HG03039 (cell line): ENCODE measurements around the gene ALDH3A2.

Experiments used
- ATAC-seq: cut with Tn5 transposase; IDR thresholded peaks from one replicate; pipeline ENCODE4 v1.9.1; 2021; ENCODE audit warnings: mild to moderate bottlenecking, moderate library complexity; ENCODE audit not compliant: unreplicated experiment

The ALDH3A2 gene

DNA sequence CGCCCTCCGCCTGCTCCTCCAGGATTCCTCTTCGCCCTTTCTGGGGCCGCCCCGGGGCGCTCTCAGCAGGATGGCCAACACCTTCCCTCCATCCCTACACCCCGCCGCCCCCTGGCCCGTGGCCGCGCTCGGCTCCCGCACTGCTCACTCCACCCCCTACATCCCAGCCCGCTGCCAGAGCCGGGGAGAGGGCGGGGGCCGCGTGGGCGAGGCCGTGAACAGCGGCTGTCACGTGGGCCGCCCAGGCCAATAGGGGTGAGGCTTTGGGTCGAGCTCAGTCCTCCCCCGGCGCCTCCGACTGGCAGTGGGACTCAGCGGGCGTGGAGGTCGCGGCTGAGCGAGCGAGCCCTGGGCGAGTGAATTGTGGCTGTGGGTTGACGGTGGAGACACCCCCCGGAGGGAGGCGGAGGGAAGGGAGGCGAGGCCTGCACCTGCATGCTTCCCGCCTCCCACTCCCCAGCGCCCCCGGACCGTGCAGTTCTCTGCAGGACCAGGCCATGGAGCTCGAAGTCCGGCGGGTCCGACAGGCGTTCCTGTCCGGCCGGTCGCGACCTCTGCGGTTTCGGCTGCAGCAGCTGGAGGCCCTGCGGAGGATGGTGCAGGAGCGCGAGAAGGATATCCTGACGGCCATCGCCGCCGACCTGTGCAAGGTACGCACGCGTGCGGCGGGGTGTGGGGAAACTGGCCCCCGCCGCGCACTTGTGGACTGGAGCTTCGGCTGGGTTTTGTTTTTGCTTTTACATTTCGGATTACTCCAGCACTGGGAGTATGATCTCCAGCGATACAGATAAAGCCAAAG, at the start of gene ALDH3A2:
TSS of gene ALDH3A2 (plus strand) at position 277 of the 799 bp plus-strand sequence. CDS start at position 498, 221 bp downstream.
- ATAC-seq: peak; percentile 85

DNA sequence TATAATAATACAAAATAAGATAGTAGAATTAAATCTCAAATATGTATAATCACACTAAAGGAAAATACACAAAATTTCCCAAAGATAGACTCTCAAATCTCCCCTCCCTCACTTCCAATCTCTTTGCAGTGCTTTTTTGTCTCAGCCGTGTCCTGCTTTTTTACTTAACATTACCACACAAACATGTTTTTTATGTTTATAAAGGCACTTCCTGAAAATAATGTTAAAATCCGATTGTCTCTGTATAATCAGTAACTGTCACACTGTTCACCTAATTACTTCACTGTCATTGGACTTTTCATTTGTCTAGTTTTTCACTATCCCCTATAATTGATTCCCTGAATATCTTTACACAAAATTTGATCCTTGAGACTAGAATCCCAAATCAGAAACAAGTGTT, 38.2 kb upstream of the ALDH3A2 start:
- ATAC-seq: no peak

DNA sequence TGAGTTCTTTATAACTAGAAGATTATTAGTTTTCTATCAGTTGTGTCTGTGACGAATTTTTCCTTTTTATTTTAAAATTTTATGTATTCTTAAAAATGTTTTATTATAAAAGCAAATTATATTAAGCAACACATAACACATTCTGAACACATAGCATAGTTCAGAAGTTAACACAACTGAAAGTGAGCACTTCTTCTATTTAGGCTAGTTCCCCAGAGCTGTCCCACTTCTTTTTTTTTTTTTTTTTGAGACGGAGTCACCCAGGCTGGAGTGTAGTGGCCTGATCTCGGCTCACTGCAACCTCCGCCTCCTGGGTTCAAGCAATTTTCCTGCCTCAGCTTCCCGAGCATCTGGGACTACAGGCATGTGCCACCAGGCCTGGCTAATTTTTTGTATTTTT, 37.7 kb upstream of the ALDH3A2 start:
- no peak for ATAC-seq

DNA sequence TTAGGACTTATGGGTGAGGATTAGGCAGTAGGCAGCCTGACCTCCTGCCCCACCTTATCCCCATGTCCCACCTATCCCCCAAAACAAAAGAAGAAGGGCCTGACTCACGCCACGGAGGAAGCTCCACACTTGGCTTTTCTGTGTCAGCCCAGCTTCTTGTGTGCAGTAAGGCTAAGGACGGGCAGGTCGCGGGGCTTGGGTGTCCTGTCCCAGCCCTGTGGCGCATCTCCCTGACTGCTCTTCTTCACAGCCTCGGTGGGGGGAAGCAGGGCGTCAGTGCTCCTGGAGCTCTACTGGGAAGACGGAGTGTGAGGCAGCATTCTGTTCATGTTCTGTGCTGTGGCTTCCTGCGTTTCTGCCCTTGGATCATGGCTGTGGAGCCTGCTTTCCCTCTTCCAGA, 34.6 kb upstream of the ALDH3A2 start:
- no peak for ATAC-seq

DNA sequence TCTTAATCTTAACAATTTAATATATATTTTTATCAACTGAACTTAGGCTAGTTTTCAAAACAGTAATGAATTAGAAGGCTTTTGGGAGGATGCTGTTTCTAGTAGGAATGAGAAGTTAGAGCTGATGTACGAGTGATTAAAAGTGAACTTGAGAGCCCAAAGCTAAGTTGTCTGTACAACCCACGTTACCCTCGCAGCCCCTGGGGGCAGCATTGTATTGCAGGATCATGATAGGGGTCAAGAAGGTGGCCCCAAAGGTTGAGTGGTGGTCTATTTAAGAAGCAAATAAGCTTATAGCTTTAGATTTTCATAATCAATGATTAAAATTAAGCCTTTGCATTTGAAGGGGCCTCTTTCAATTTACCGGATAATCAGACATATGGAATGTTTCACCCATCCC, 33.7 kb upstream of the ALDH3A2 start:
- no peak for ATAC-seq

DNA sequence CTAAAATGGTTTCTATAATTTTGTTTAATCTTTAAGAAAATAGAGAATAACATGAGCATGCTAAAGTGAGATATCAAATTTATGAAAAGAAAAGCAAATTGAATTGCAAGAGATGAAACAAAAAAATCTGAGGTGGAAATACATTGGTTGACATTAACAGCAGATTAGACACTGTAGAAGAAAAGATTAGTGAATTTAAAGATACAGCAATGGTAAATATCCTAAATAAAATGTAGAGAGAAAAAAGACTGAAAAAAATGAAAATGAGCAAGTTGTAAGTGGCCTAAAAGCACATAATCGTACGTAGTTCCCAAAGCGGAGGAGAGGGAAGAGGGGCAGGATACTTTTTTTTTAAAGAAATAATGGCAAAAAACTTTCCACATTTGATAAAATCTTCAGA, 30.5 kb upstream of the ALDH3A2 start:
- ATAC-seq: no peak

DNA sequence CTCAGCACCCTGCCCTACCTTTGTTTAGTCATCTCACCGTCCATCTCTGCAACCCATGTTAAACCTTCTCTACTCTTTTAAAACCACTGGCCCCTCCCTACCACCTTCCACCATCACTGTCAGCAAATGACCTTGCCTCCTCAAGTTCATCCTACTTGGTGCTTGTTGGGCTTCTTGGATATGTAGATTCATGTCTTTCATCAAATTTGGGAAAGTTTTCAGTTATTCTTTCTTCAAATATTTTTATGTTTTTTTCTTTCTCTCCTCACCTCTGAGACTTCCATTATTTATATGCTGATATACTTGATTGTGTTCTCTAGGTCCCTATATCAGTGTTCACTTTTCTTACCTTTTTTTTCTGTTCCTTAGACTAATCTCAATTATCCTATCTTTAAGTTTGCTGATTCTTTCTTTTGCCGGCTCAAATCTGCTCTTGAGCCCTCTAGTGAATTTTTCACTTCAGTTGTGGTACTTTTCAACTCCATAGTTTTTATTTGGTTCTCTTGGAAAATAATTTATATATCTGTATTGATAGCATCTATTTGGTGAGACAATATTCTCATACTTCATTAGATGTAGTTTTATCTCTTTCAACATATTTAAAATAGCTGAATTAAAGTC, 28.7 kb upstream of the ALDH3A2 start:
- no peak for ATAC-seq

DNA sequence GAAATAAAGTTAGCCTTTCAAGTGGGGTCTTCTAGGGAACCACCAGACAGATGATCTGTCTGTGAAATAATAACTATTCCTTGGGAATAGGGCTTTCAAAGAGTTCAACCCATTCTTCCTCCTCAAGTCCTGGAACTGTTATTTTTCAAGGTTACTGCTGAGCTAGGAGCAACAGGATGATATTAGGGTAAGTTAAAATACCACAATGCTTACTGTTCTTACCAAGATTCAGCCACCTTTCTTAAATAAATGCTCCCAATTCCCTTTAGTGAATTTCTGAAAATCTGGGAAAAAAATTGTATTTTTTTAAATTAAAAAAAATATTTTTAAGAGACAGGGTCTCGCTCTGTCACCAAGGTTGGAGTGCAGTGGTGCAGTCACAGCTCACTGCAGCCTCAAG, 26.9 kb upstream of the ALDH3A2 start:
- no peak for ATAC-seq

DNA sequence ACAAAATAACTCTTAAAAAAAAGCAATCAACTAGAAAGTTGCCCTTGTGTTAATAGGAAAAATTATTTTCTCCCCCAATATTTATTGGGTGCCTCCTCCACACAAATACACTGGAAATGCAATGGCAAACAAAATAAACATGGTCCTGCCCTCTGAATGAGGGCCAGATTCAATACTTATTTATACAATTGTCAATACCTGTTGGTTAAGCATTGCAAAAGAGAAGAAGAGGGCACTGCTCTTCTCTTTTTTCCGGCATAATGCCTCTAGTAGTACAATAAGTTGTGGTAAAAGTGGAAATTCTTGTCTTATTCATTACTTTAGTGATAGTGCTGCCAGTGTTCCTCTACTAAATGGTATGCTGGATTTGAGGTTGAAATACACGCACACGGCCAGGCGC, 22.5 kb upstream of the ALDH3A2 start:
- no peak for ATAC-seq

DNA sequence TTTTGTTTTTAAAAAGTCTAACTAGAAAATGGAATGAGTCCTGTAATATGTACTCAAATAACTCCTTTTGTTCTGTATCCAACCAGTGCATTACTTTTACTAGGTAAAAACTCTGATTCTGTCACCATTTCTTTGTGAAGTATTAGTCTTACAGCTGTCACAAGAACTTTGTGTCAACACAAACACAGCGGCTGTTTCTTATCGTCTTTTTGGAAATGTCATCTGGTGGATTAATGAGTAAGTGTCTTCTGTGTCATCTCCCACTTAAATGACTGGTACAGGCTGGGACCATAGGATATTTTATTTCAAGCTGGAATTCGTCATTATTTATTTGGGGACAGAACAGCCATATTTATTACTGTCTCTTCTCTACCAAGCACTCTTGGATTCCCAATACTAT, 19.1 kb upstream of the ALDH3A2 start:
- ATAC-seq: no peak

DNA sequence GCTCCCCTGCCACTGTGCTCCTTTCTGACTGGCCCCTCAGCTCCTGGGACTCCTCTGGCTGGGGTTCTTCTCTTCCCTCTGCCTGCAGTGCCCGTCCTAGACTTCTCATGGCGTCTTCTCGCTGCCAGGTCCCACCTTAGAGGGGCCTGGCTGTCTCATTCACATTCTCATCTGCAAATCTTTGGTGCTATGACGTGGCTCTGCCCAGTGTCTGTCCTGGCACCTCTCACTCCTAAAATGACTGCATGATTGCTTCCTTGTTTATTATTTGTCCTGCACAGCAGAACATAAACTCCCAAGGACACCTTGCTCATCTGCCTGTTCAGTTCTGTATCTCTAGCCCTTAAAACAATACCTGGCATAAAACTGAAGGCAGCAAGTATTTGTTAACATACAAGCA, 18.5 kb upstream of the ALDH3A2 start:
- no peak for ATAC-seq

DNA sequence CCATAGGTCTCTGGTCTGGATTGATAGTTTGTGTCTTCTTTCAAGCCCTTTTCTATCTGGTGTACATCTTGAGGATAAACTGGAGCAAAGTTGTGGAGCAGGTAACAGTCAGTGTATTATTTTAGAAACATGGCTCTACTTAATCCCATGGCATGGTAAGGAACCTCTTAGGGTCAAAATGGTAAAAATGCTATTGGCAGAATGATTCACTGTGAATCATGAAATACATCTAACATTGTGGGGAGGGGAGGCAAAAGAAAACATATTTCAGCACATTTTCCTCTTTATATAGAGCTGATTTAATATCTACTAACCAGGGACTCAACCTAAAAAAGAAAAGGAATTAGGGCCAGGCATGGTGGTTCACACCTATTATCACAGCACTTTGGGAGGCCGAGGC, 17.9 kb upstream of the ALDH3A2 start:
- ATAC-seq: no peak

DNA sequence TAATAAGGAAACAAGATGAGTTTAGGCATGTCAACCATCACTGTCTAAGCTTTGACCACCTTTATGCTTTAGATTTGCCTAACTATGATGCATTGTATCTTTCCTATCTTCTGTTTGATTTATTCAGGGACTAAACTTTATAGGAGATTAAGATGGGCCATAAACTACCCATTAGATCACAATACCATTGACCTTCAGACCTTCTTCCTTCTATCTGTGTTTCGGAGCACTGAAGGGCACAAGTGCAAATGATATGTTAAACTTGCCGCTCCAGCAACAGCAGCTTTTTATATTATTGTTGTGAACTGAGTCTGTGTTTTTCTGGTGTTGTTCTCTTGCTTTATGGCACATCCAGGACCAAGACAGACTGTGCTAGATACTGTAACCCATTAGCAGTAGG, 16.6 kb upstream of the ALDH3A2 start:
- no peak for ATAC-seq

DNA sequence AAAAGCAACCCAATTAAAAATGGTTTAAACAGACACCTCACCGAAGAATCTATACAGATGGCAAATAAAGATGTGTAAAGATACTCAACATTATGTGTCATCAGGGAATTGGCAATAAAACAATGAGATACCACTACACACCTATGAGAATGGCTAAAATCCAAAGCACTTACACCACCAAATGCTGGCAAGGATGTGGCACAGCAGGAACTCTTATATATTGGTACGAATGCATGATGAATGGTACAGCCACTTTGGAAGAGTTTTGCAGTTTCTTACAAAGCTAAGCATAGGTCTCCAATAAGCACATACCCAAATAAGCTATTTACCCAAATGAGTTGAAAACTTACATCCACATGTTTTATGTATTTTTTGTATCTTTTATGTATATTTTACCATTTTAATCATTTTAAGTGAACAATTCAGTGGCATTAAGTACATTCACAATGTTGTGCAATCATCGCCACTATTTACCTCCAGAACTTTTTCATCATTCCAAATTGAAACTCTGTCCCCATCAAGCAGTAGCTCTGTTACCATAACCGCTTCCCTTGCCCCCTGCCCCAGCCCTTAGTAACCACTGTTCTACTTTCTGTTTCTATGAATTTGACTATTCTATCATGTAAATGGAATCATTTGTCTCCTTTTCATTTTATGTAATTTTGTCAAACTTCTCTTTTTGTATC, 6.7 kb upstream of the ALDH3A2 start:
- ATAC-seq: no peak

DNA sequence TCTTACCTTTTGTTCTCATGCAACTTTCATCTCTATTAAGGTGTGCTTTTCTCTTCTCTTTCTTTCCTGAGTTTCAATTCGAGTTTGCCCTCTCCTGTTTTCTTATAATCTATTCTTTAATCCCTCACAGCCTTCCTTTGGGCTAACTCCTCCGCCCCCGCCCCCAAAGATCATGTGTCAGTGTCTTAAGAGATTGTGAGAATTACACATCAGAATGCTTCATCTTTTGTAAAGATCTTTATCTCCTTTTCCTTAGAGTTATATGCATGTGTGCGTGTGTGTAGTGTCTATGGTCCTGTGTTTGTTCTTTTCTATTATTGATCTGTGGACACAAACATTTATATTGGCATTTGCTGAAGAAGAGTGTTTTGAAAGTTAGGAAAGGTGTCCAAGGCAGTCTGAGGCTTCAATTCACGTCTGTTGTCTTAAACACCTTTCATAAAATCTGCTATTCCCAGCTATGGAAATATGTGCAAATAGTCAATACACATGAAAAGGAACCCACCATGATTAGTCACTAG, 6.1 kb upstream of the ALDH3A2 start:
- ATAC-seq: no peak

DNA sequence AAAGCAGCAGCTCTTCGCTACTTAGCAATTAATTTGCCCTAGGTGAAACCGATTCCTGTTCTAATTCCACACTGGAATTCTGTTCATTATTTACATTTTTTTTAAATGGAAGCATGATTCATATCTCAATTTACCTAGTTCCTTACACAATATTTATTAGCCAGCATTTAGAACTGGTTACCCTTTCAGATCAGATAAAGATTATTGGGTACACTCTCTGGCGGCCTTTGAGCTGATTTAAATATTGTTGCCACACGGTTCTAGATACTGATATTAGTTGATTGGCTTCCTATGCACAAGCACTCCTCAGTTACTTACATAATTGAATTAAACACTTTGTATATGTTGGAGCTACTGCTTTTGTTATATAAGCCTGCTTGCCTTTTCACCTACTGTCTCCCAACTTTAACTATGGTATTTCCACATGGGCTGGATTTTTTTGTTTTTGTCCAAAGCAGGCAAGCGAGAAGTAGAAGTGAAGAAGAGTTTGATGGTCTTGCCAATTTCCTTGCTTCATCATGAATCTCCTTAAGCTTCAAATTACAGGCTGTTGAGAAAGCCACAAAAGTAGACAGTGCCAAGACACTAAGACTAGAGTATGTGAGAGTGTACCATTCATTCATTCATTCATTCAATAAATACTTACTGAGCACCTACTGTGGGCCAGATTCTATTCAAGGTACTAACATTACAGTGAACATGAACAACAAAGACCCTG, 3.9 kb upstream of the ALDH3A2 start:
- ATAC-seq: no peak

DNA sequence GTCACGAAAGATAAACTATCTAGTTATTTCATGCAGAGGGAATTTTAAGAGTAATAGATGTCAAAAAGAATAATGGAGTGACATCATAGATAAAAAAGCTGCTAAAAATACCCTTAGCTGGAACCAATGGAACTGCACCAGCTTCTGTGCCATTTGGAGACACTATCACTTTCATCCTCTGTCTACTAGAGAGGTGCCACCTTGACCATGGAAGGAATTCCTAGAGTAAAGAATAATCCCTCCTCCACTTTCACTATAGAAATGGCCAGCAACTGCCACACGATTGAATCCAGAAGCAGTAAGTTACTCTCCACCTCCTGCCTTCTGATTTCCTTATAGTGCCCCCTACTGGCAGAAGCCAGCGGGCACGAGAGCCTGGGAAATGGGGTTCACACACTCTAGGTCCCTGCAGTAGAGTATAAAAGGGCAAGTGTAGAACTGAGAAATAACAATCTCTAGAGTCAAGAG, 2.8 kb upstream of the ALDH3A2 start:
- no peak for ATAC-seq

DNA sequence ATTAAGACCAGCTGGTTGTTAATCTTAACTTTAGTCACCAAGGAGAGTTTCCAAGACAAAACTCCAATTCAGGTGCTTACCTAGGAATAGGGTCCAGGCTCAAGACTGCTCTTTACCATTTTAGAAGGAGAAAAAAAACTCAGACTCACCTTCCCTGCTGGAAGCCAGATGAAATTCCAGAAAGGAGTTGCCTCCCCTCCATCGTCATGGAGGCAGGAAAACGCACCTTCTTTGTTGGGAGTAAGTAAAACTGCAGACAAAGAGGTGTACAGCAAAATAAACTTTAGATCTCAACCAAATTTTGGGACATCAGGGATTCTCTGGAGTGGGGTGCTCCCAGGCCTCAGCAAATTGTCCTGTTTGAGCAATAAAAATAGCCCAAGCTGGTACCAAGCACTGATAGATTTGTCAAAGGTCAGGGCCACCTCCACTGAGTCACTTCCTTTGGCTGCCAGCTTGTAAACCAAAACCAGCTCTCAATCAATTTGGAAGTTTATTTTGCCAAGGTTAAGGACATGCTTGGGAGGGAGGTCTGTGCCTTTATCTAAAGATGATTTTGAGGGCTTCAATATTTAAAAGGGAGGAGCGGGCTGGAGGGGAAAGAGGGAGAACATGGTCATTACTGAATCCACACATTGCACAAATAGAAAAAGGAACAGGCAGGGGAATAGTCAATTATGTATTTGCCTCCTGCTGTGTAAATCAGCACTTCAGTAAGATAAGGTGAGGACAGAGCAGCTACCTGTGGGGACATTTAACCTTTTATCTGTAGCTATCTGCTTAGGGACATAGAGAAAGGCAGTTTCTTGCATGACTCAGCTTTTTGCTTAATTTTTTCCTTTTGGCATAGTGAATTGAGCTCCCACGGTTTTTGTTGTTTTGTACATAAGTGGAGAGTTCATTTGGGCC, 1.5 kb upstream of the ALDH3A2 start:
- ATAC-seq: no peak

DNA sequence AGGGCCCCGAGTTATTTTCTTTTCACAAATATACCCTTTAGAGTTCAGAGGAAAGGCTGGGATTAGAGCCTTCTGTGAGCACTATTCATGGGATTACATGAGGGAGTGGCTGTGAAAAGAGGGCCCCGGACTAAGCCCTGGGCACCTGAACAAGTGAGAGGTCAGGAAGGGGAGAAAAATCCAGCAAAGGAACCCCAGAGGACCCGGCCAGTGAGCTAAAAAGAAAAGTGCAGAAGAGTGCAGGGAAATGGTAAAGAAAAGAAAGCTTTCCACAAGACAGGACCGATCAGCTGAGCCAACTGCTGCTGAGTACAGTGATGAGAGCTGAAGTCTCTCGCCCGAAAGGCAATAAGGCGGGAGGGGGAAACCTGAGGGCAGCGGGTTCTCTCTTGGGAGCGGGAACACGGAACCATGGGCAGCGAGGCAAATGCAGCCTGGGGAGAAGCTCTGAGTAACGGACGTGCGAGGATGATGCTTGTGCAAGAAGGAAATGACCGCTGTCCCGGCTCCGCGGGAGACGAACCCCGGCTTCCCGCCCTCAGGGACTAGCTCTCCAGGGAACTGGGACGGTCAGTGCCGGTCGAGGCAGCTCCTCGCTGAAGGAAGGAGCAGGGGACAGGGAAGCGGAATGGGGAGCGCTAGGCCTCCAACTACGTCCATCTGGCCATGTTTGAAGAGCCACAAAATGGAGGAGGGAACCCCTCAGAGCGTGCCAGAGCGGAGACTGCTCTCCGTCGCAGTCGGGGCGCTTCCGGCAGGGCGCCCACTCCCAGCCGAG, 665 bp upstream of the ALDH3A2 start:
- ATAC-seq: peak; percentile 3

DNA sequence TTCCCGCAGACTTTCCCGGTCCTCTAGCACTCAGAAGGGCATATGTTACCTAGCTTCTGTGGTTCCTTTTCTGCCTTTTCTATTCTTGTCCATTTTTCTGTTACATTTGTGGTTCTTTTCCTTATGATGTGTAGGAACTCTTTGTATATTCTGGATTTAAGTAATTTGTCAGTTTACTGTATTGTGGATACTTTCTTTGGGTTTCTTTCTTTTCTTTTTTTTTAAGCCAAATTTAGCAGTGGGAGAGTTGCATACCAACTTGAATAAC, 657 bp downstream of the ALDH3A2 start:
- no peak for ATAC-seq
